Lung (tissue), 12 donors: ENCODE measurements around the gene SSTR1. TPM values are rescaled to one million over a fixed set of nuclear protein-coding genes. Genes with fewer than 3 reads are reported as not detected.

Experiments
- ATAC-seq: fragments of 200-7000 bp; cut with Tn5 transposase; one replicate; pipeline ENCODE4 v1.9.1; 2020; ENCODE audit warnings: moderate number of reproducible peaks; ENCODE audit not compliant: insufficient read depth, low FRiP score
- DNase-seq, 3 donors: peaks; one replicate each; pipeline ENCODE4 v3.0.0-alpha.2; 2013 to 2017
- H3K27ac ChIP-seq, 2 donors: one replicate each; pipeline ENCODE4 v1.5.1; 2013; ENCODE audit warnings: mild to moderate bottlenecking in 2 of 2, moderate library complexity in 2 of 2, control low read depth in 1 of 2, inconsistent platforms in 1 of 2, low read depth in 1 of 2, low read length in 1 of 2
- H3K27me3 ChIP-seq, 3 donors: one replicate each; pipeline ENCODE4 v1.5.1; 2013; ENCODE audit warnings: low read length in 2 of 3; ENCODE audit not compliant: control insufficient read depth in 3 of 3, insufficient read depth in 3 of 3
- H3K36me3 ChIP-seq, 4 donors: one replicate each; pipeline ENCODE4 v1.5.1; 2013; ENCODE audit warnings: low read length in 4 of 4, mild to moderate bottlenecking in 1 of 4, moderate library complexity in 1 of 4; ENCODE audit not compliant: control insufficient read depth in 4 of 4, insufficient read depth in 4 of 4
- H3K4me1 ChIP-seq, 5 donors: one replicate each; pipeline ENCODE4 v1.5.1; 2013; ENCODE audit warnings: low read length in 5 of 5, mild to moderate bottlenecking in 2 of 5, moderate library complexity in 1 of 5; ENCODE audit not compliant: control insufficient read depth in 5 of 5, insufficient read depth in 5 of 5
- H3K4me3 ChIP-seq: one replicate; pipeline ENCODE4 v1.5.1; 2013; ENCODE audit warnings: mild to moderate bottlenecking, control low read depth, moderate library complexity
- H3K9ac ChIP-seq, 2 donors: one replicate each; pipeline ENCODE4 v1.5.1; 2013; ENCODE audit warnings: low read length in 2 of 2, control low read depth in 1 of 2; ENCODE audit not compliant: insufficient read depth in 1 of 2
- H3K9me3 ChIP-seq, 4 donors: one replicate each; pipeline ENCODE4 v1.5.1; 2013; ENCODE audit warnings: low read length in 3 of 4, mild to moderate bottlenecking in 1 of 4, moderate library complexity in 1 of 4; ENCODE audit not compliant: control insufficient read depth in 4 of 4, insufficient read depth in 3 of 4
- CTCF ChIP-seq: IDR thresholded peaks from 2 replicates; pipeline ENCODE4 v1.5.1; 2012; ENCODE audit warnings: mild to moderate bottlenecking; ENCODE audit errors: control extremely low read depth, extremely low read depth
- WGBS, 2 donors: extraction: QIAGEN DNeasy Blood & Tissue Kit; methylation state at CpG; one replicate each; pipeline ENCODE4 v1.1.7; 2013; 5-methylcytosine and 5-hydroxymethylcytosine counted together
- polyA plus RNA-seq, 2 donors: library from polyadenylated mRNA; stranded (reverse); fragments of 200-250 nt; gene quantifications; one replicate each; pipeline ENCODE4 v1.2.1, GENCODE V29; 2013
- total RNA-seq, 2 donors: library from RNA; depleted of rRNA in 1 of 2; stranded (reverse); fragments of >200 nt in 1 of 2; gene quantifications; one replicate each; pipeline ENCODE4 v1.2.1, GENCODE V29; 2014 to 2021
- donor health status: control.
- donor health status: control.
- donor health status: Bipolar disorder and iron deficiency.
- donor health status: healthy.
- donor health status: DM: yes; HTN: yes; CAD: no.

The SSTR1 gene
- total and polyA plus RNA-seq, 4 donors = 1.6 to 7.9 (median 3.2) TPM

- WGBS, 2 donors = 94 to 95% methylated on average over 3 of the region's 3 CpGs
- H3K9me3 ChIP-seq = no peaks in the 10 kb centered on the region
- H3K9ac ChIP-seq = no peak overlapping the region
- no peak overlapping the region for H3K27ac ChIP-seq
- DNase-seq = peak in 1 of 3 donors; percentile 3
- H3K27me3 ChIP-seq = peaks cover 0 to 2% (median 2%) of the 10 kb centered on the region in 3 donors
- peaks cover 0 to 16% (median 0%) of the 10 kb centered on the region in 5 donors for H3K4me1 ChIP-seq
- ATAC-seq = peak; percentile 34
- H3K36me3 ChIP-seq = no peaks in the 10 kb centered on the region
- H3K4me3 ChIP-seq = no peak overlapping the region
- no peak for TF ChIP-seq CTCF
Observed at GRCh38 chr14:38248321-38249028, 40.8 kb downstream of the SSTR1 start.

GRCh38 chr14:38250331-38250730 lies 42.6 kb downstream of the SSTR1 start:
- Histone ChIP-seq H3K36me3 (no peaks in the 10 kb centered on the region), H3K4me3 (no peak overlapping the region), H3K4me1 (peaks cover 0 to 32% (median 0%) of the 10 kb centered on the region in 5 donors), H3K27me3 (peaks cover 0 to 15% (median 6%) of the 10 kb centered on the region in 3 donors), H3K9ac (no peak overlapping the region), H3K9me3 (no peaks in the 10 kb centered on the region), H3K27ac (no peak overlapping the region)
- no peak for TF ChIP-seq CTCF
- DNase-seq (peak in 2 of 3 donors; percentile 52 to 53), ATAC-seq (no peak)

GRCh38 chr14:38252066-38252710 lies 44.5 kb downstream of the SSTR1 start:
- no peak overlapping the region for H3K4me3 ChIP-seq
- H3K4me1 ChIP-seq = peaks cover 0 to 42% (median 0%) of the 10 kb centered on the region in 5 donors
- no peaks in the 10 kb centered on the region for H3K36me3 ChIP-seq
- TF ChIP-seq CTCF = no peak
- 72 to 83% methylated on average over 4 of the region's 4 CpGs for WGBS, 2 donors
- peaks cover 0 to 13% (median 6%) of the 10 kb centered on the region in 3 donors for H3K27me3 ChIP-seq
- H3K9me3 ChIP-seq = no peaks in the 10 kb centered on the region
- DNase-seq (peak in 1 of 3 donors; percentile 12), ATAC-seq (no peak)
- no peak overlapping the region for H3K9ac ChIP-seq
- no peak overlapping the region for H3K27ac ChIP-seq
